ENCODE measurements around the gene LCN10.

- no peak for TF ChIP-seq CTCF (IDR thresholded peaks at IDR 0.05)
- no peak for TF ChIP-seq POLR2AphosphoS5 (IDR thresholded peaks at IDR 0.05)
Measured at GRCh38 chr9:136713550-136713949, 29.2 kb downstream of the LCN10 start.

All from upper lobe of left lung (tissue), 4 donors.